GM20431 (cell line): ENCODE measurements around the gene ITGA5.

Experiments used
- in situ Hi-C: fragments of 300-500 bp; cut with MseI, MboI; formaldehyde crosslinking; loops from one replicate; pipeline ENCODE4 v1.15.0; 2020; ENCODE audit warnings: low sequenced_read_pairs; ENCODE audit not compliant: unreplicated experiment

ITGA5 gene

DNA sequence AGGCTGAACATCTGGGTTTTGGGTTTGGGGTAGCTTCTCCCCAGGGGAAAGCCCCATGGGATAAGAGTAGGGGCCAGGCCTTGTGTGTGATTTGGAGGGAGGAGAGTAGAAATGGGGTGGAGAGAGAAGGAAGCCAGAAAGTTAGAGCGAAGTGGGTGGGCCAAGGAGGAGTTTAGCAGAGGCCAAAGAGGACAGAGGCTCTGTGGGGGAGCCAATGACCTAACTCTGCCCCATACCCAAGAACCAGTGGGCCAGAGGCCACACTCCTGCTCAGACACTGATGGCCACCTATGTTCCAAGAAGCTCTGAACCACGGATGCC lies 43.8 kb downstream of the ITGA5 start:
- in situ Hi-C loops = no loop called here

GRCh38 chr12:54374562-54375258 lies 44.4 kb downstream of the ITGA5 start:
- in situ Hi-C loops = loop anchor here (25.0 kb wide), 1 partner anchor 362 kb away; the partner anchor contains the start of genes HOXC8 and HOXC9

DNA sequence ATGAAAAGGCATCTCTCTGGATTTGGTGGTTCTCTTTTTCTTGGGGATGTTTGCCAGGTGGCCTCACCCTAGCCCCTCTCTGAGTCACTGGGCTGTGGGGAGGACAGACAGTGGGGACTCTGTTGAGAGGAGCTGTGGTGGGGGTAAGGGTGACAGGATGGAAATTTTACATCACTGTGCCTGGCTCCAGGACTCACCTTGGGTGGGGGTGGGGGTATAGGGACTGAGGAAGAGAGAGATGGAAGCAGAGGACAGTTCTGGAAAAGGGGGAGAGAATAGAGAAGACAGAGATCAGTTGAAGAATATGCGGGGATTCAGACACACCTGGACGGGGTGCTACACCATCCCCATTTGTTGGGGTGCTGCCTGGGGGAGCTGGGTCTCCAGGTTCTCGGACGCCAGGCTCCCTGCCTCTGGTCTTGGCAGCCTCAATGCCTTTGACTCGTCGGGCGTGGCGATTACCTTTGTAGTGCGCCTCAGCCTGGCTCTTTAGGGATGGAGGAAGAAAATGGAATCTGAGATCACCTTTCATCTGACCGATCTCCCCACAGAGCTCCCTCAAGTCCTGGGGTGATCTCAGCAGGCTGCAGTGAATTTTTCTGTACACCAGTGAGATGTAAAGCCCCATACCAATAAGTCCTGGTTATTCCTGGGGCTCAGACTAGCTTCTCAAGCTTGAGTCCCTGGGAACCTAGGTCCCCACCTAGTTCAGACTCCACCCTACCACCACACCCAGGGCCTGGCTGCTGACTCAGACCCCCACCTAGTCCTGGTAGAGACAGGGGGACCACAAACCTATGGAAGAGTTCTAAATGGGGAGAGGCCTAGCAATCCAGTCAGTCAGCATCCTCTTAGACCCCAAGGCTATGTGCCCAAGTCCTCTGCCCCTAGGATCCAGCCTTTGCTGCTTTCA lies 45.2 kb downstream of the ITGA5 start:
- in situ Hi-C loops = loop anchor here (25.0 kb wide), 1 partner anchor 362 kb away; the partner anchor contains the start of genes HOXC8 and HOXC9

- in situ Hi-C loops = loop anchor here (25.0 kb wide), 1 partner anchor 360 kb away; the partner anchor contains the start of genes HOXC8 and HOXC9
Observed at GRCh38 chr12:54372113-54372806, 46.8 kb downstream of the ITGA5 start.

- in situ Hi-C loops = loop anchor here (25.0 kb wide), 1 partner anchor 359 kb away; the partner anchor contains the start of genes HOXC8 and HOXC9
Observed at GRCh38 chr12:54371328-54372112, 47.5 kb downstream of the ITGA5 start.

DNA sequence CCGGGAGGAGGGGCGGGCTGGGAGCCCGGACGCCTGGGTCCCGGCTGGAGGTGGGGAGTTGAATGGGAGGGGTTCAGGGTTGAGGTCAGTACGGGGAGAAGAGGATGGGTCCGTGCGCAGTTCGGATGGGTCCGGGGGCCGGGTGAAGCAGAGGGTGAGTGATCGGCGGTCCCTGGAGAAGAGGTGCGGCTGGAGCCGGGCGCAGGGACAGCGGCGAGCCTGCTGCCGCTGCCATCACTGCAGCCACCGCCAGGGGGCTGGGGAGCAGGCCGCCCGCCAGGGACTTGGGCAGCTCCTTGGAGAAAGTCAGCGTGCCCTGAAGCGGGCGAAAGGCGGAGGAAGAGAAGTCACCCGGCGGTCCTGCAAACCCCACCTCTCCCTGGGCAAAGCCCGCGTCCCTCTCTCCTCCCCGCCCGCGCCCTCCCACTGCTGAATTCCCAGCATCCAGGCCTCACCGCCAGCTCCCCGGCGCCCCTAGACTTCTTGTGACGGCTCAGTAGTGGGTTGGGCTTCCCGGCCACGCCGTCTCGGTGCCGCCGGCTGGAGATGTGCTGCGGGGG lies 48.8 kb downstream of the ITGA5 start:
- in situ Hi-C loops = loop anchor here (25.0 kb wide), 1 partner anchor 358 kb away; the partner anchor contains the start of genes HOXC8 and HOXC9

GRCh38 chr12:54369597-54370131 lies 49.4 kb downstream of the ITGA5 start:
- in situ Hi-C loops = loop anchor here (10.0 to 25.0 kb wide), 2 partner anchors 155 to 357 kb away; partner anchors contain the start of genes HOXC8 and HOXC9

GRCh38 chr12:54368709-54369596 lies 50.1 kb downstream of the ITGA5 start:
- in situ Hi-C loops = loop anchor here (10.0 to 25.0 kb wide), 2 partner anchors 154 to 357 kb away; partner anchors contain the start of genes HOXC8 and HOXC9

DNA sequence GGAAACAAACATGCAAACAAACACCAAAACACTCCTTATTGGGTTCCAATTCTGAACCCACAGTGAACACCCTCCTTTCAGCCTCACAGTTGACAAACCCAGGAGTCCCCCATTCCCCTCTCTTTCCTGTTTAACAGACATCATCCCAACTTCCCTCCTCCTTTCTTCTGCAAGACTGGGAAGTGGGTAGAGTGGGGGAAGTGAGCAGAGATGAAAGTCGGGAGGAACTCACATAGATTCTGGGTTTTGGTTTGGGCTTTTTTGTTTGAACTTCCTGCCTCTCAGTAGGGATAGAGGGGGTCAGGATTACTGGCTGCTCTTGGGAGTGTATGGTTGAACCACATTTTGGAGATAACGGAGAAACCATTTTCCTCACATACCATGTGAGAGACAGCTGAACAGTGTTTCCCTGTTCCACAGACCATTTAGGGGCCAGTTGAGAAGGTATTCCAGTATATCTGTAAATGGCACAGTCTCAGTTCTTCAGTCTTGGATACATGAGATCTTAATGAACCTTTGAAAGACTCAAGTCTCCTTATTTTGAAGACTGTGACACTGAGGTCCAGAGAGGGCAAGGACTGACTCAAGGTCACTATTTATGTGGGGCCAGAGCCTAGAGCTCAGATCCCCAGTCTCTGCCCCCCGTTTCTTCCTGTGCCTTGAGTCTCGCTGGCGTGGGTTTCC lies 50.9 kb downstream of the ITGA5 start:
- in situ Hi-C loops = loop anchor here (10.0 to 25.0 kb wide), 2 partner anchors 153 to 356 kb away; partner anchors contain the start of genes HOXC8 and HOXC9

DNA sequence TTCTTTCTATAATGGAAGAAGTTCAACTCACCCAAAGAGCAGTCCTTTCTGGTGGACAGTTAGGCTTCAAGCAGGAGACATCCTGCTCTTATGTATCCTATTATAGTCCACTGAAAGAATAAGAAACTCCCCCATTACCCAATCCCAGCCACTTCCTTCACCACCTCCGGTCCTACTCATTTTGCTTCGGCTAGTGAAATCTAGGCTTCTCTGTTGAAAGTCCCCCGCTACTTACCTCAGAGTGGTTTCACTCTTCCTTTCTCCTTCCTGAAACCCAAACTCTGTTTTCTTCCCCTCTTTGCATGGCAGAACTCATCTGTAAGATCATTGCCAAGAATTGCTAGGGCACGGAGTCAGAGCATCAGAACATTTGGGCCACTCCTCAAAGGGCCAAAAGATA lies 54.7 kb downstream of the ITGA5 start, which contains the start of gene GPR84:
TSS of gene GPR84 (minus strand) at position 74 of the 400 bp plus-strand sequence. CDS start 635 bp downstream, outside the sequence.
- in situ Hi-C loops = loop anchor here (10.0 to 25.0 kb wide), 2 partner anchors 150 to 352 kb away; partner anchors contain the start of genes HOXC8 and HOXC9

DNA sequence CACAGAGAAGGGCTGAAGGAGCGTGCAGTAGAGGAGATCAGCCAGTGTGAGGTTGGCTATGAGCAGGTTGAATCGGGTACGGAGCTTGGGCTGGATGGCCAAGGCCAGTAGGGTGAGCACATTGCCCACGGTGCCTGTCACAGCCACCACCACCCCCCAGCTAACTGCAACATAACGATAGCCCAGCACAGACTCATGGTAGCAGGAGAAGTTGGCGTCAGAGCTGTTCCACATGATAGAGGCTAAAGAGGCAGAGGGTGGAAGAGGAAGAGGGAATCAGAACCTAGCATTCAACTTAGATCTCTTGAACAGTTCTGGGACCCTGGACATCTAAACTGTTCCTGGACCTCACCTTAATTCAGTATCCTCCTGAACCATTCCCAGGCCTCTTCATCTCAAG lies 55.4 kb downstream of the ITGA5 start:
- in situ Hi-C loops = loop anchor here (10.0 to 25.0 kb wide), 2 partner anchors 149 to 351 kb away; partner anchors contain the start of genes HOXC8 and HOXC9

DNA sequence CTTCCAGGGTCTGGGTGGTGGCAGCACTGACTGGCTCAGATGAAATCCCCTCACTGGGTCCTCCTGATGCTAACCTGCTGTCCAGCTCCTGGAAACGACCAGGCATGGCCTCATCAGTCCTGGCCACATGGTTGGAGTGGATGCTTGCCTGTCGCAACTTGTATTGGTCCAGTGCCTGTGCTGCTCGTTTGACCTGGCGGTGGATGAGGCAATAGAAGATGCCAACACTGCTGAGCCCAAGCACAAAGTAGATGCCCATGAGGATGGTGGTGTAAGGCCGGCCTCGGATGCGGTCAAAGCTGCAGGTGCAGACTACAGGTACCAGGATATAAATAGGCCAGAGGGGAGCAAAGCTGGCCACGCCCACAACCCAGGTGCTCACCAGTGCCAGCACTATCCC lies 56.0 kb downstream of the ITGA5 start:
- in situ Hi-C loops = loop anchor here (10.0 to 25.0 kb wide), 2 partner anchors 148 to 351 kb away; partner anchors contain the start of genes HOXC8 and HOXC9

GRCh38 chr12:54360717-54361456 lies 58.2 kb downstream of the ITGA5 start:
- in situ Hi-C loops = loop anchor here (10.0 to 25.0 kb wide), 2 partner anchors 146 to 349 kb away; partner anchors contain the start of genes HOXC8 and HOXC9

DNA sequence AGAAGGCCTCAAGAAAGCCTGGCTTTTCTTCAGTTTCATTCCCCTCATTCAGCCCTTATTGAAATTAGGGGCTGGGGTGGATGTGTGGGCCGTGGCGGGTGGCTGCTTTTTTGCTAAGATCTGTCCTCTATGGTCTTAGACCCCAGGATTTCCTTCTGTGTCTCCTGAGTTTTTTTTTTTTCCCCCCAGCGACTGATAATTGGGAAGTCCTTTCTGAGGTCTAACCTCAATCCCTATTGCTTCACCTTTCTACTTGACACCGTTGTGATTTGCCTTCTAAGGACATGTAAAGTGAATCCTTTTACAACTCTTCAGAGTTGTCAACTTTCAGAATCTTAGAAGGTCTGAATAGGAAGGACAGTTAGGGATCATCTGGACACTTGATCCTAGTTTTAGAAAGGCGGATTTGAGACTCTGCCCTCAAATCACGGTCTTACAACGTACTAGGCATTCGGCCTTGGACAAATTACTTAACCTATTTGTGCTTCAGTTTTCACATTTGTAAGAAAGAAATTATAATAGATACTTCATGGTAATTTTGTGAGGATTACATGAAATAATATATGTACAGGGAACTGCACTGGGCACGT lies 59.2 kb downstream of the ITGA5 start:
- in situ Hi-C loops = loop anchor here (10.0 to 25.0 kb wide), 2 partner anchors 145 to 348 kb away; partner anchors contain the start of genes HOXC8 and HOXC9
